ENCODE data around the gene TMEM181.

DNA sequence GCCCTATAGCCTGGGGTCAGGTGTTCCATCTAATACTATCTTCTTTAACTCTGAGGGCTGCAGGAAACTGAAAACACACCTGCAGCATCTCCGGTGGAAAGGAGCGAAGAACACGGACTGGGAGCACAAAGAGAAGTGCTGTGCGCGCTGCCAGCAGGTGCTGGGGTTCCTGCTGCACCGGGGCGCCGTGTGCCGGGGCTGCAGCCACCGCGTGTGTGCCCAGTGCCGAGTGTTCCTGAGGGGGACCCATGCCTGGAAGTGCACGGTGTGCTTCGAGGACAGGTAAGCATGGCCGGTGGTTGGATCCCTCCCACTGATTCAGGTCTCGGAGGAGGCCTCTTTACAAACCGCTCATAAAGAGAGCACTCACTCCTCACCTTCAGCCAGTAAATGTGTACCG, 105.4 kb downstream of the TMEM181 start:
- TF ChIP-seq, protein P1, sequence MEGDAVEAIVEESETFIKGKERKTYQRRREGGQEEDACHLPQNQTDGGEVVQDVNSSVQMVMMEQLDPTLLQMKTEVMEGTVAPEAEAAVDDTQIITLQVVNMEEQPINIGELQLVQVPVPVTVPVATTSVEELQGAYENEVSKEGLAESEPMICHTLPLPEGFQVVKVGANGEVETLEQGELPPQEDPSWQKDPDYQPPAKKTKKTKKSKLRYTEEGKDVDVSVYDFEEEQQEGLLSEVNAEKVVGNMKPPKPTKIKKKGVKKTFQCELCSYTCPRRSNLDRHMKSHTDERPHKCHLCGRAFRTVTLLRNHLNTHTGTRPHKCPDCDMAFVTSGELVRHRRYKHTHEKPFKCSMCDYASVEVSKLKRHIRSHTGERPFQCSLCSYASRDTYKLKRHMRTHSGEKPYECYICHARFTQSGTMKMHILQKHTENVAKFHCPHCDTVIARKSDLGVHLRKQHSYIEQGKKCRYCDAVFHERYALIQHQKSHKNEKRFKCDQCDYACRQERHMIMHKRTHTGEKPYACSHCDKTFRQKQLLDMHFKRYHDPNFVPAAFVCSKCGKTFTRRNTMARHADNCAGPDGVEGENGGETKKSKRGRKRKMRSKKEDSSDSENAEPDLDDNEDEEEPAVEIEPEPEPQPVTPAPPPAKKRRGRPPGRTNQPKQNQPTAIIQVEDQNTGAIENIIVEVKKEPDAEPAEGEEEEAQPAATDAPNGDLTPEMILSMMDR (conservative IDR thresholded peaks at IDR 0.05 in 1 of 2, IDR thresholded peaks at IDR 0.05 in 1 of 2; ENCODE audit: low read depth in 1 of 2, low read length in 2 of 2): no peak
- no peak for TF ChIP-seq EZH2 (IDR thresholded peaks at IDR 0.05; ENCODE audit: low read length, missing control alignments)

All from fibroblast of lung (primary cell).